Measurements from ENCODE around the gene CXCR3. TPM values are rescaled to one million over a fixed set of nuclear protein-coding genes. Genes with fewer than 3 reads are reported as not detected.

The CXCR3 gene
- total RNA-seq, 2 experiments from 2014 or later: 19.5 to 22.0 TPM

DNA sequence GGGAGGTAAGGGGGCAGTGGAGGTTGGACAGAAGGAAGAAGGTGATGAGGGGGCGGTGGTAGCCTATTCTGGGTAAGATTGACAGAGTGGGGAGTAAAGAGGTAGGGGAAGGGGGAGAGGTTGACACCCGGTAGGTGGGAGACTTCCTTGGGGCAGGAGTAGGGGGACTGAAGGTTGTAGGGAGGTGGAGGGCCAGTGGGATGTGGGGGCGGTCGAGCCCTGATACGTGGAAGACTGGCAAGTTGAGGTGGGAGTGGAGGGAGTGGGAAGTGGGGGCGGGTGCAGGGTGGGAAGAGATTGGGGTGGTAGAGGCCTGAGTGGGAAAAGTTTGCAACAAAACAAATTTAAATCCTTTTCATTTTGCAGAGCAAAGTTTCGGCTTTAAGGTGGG lies 38.3 kb downstream of the CXCR3 start:
- Mint-ChIP-seq H3K27ac (no peak overlapping the region), H3K9me3 (no peaks in the 10 kb centered on the region), H3K4me1 (ENCODE audit: low read depth) (peaks cover 8% of the 10 kb centered on the region), H3K27me3 (no peaks in the 10 kb centered on the region), H3K4me3 (no peak overlapping the region), H3K36me3 (ENCODE audit: low read depth) (peaks cover 34% of the 10 kb centered on the region)
- H3K36me3 ChIP-seq (ENCODE audit: insufficient read depth, low read length): peaks cover 17% of the 10 kb centered on the region
- ATAC-seq (ENCODE audit: poor library complexity) (no peak), DNase-seq (no peak)
- H3K4me1 ChIP-seq (ENCODE audit: insufficient read depth, low read length): peaks cover 3% of the 10 kb centered on the region
- TF ChIP-seq, protein P1, sequence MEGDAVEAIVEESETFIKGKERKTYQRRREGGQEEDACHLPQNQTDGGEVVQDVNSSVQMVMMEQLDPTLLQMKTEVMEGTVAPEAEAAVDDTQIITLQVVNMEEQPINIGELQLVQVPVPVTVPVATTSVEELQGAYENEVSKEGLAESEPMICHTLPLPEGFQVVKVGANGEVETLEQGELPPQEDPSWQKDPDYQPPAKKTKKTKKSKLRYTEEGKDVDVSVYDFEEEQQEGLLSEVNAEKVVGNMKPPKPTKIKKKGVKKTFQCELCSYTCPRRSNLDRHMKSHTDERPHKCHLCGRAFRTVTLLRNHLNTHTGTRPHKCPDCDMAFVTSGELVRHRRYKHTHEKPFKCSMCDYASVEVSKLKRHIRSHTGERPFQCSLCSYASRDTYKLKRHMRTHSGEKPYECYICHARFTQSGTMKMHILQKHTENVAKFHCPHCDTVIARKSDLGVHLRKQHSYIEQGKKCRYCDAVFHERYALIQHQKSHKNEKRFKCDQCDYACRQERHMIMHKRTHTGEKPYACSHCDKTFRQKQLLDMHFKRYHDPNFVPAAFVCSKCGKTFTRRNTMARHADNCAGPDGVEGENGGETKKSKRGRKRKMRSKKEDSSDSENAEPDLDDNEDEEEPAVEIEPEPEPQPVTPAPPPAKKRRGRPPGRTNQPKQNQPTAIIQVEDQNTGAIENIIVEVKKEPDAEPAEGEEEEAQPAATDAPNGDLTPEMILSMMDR (IDR thresholded peaks at IDR 0.05): no peak
- no peaks in the 10 kb centered on the region for H3K27me3 ChIP-seq (ENCODE audit: control insufficient read depth in 1 of 2, insufficient read depth in 2 of 2, low read length in 2 of 2)
- H3K9me3 ChIP-seq (ENCODE audit: control insufficient read depth in 1 of 2, insufficient read depth in 1 of 2, low read length in 2 of 2): no peaks in the 10 kb centered on the region
- intact Hi-C loops (cut with DNase I, micrococcal nuclease): loop anchor here in 1 of 2 experiments (5.0 kb wide), 1 partner anchor 38 kb away; no protein-coding TSS in a partner anchor
- H3K4me3 ChIP-seq (ENCODE audit: low read length): no peak overlapping the region
- CTCF ChIA-PET: no interaction called here
- no peak overlapping the region for H3K27ac ChIP-seq (ENCODE audit: low read depth in 1 of 2, low read length in 2 of 2)
- POLR2A ChIA-PET: no interaction called here

DNA sequence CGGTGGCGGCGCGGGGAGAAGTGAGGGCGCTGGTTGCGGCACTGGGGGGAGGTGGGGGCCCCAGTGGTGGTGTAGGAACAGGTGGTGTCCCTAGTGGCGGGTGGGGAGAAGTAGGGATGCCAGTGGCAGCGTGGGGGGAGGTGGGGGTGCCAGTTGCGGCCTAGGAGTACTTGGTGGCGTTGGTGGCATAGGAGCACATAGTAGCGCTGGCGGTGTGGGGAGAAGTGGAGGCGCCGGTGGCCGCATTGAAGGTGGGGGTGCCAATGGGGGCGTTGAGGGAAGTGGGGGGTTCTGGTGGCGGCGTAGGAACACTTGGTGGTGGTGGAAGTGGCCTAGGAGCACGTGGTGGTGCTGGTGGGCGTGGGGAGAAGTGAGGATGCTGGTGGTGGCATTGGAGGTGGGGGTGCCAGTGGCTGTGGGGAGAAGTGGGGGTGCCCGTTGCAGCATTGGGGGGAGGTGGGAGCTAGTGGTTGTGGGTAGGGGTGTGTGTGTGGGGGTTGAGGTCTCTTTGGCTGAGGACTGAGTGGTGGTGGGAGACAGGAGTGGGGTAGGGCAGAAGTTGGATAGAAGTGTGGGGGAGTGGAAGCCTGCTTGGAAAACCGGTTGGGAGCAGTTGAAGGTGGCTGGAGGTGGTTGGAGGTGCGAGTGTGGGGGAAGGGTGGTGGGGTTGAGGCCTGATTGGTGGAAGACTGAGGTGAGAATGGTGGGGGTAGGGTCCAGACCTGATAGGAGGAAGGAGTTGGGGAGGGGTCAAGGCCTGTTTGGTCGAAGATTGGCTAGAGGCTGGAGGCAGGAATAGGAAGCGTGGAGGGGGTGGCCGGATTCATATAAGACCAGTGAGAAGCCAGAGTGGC lies 38.9 kb downstream of the CXCR3 start:
- H3K27me3 ChIP-seq (ENCODE audit: control insufficient read depth in 1 of 2, insufficient read depth in 2 of 2, low read length in 2 of 2): no peaks in the 10 kb centered on the region
- ATAC-seq (ENCODE audit: poor library complexity) (no peak), DNase-seq (peak in 1 of 14 experiments; percentile 6)
- no peak overlapping the region for H3K27ac ChIP-seq (ENCODE audit: low read depth in 1 of 2, low read length in 2 of 2)
- H3K36me3 ChIP-seq (ENCODE audit: insufficient read depth, low read length): peaks cover 24% of the 10 kb centered on the region
- H3K4me3 Mint-ChIP-seq: no peak overlapping the region
- ChIA-PET CTCF (no interaction called here), POLR2A (no interaction called here)
- H3K4me3 ChIP-seq (ENCODE audit: low read length): no peak overlapping the region
- intact Hi-C loops (cut with DNase I, micrococcal nuclease): loop anchor here in 1 of 2 experiments (5.0 kb wide), 1 partner anchor 37 kb away; no protein-coding TSS in a partner anchor
- TF ChIP-seq, protein P1 (IDR thresholded peaks at IDR 0.05): no peak
- no peak overlapping the region for H3K27ac Mint-ChIP-seq
- H3K27me3 Mint-ChIP-seq: no peaks in the 10 kb centered on the region
- H3K36me3 Mint-ChIP-seq (ENCODE audit: low read depth): peaks cover 40% of the 10 kb centered on the region
- H3K4me1 ChIP-seq (ENCODE audit: insufficient read depth, low read length): peaks cover 3% of the 10 kb centered on the region
- H3K4me1 Mint-ChIP-seq (ENCODE audit: low read depth): peaks cover 8% of the 10 kb centered on the region
- H3K9me3 Mint-ChIP-seq: no peaks in the 10 kb centered on the region
- no peaks in the 10 kb centered on the region for H3K9me3 ChIP-seq (ENCODE audit: control insufficient read depth in 1 of 2, insufficient read depth in 1 of 2, low read length in 2 of 2)

DNA sequence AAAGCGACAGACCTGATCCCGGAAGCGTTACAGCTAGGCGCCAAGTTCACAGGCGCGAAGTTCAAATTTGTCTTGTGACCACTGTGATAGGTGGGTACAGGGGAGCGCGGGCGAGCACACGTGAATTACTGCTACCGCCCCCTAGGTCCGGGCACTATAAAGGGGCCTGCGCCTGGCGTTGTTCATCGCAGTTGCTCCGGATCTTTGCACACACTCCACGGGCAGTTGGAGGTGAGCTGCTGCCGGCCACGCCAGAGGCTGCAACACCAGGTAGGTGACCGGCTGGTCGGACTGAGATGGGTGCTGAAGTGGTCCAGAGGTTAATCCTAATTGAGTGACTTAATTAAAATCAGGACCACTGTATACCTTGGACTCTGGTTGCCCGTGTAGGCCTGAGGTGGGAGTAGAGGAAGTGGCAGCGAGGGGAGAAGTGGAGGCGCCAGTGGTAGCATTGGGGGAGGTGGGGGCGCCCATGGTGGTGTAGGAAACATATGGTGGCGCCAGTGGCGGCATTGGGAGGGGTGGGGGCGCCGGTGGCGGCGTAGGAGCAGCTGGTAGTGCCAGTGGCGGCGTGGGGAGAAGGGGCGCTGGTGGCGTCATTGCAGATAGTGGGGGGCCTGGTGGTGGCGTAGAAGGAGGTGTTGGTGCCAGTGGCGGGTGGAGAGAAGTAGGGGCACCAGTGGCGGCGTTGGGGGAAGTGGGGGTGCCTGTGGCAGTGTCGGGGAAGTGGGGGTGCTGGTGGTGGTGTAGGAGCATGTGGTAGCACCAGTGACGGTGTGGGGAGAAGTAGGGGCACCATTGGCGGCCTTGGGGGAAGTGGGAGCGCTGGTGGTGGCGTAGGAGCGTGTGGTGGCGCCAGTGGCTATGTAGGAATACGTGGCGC lies 39.8 kb downstream of the CXCR3 start, which contains the start of gene GCNA:
TSS of gene GCNA (plus strand) at position 185 of the 883 bp plus-strand sequence. CDS start 2,385 bp downstream, outside the sequence.
- Mint-ChIP-seq H3K36me3 (ENCODE audit: low read depth) (peaks cover 49% of the 10 kb centered on the region), H3K27me3 (no peaks in the 10 kb centered on the region), H3K4me1 (ENCODE audit: low read depth) (peaks cover 8% of the 10 kb centered on the region), H3K27ac (peak within 1 kb of the TSS; percentile 27), H3K4me3 (no peak within 1 kb of the TSS), H3K9me3 (no peaks in the 10 kb centered on the region)
- Histone ChIP-seq H3K4me3 (ENCODE audit: low read length) (no peak within 1 kb of the TSS), H3K36me3 (ENCODE audit: insufficient read depth, low read length) (peaks cover 32% of the 10 kb centered on the region), H3K9me3 (ENCODE audit: control insufficient read depth in 1 of 2, insufficient read depth in 1 of 2, low read length in 2 of 2) (no peaks in the 10 kb centered on the region), H3K4me1 (ENCODE audit: insufficient read depth, low read length) (peaks cover 3% of the 10 kb centered on the region), H3K27me3 (ENCODE audit: control insufficient read depth in 1 of 2, insufficient read depth in 2 of 2, low read length in 2 of 2) (no peaks in the 10 kb centered on the region), H3K27ac (ENCODE audit: low read depth in 1 of 2, low read length in 2 of 2) (no peak within 1 kb of the TSS)
- DNase-seq: peak in 2 of 14 experiments; percentile 8 to 15
- ChIA-PET CTCF (no interaction called here), POLR2A (no interaction called here)
- intact Hi-C loops (cut with DNase I, micrococcal nuclease): loop anchor here in 1 of 2 experiments (5.0 kb wide), 1 partner anchor 36 kb away; no protein-coding TSS in a partner anchor
- TF ChIP-seq, protein P1 (IDR thresholded peaks at IDR 0.05): no peak
- no peak for ATAC-seq (ENCODE audit: poor library complexity)
